ENCODE results near the gene IGFALS. TPM values are rescaled to one million over a fixed set of nuclear protein-coding genes. Genes with fewer than 3 reads are reported as not detected.
A peak's percentile ranks its signal among the peaks of the same experiment; 100 is the strongest.

Gene IGFALS
- total RNA-seq, 2 donors from 2014 or later: 0.12 TPM; not detected in 1

GRCh38 chr16:1789643-1790045 is 3.9 kb downstream of the IGFALS start:
- H3K36me3 Mint-ChIP-seq: no peaks in the 10 kb centered on the region
- DNase-seq (ENCODE audit: low spot score): peak; percentile 28
- no peaks in the 10 kb centered on the region for H3K27me3 Mint-ChIP-seq
- no peak overlapping the region for H3K4me3 Mint-ChIP-seq
- H3K9me3 Mint-ChIP-seq: no peaks in the 10 kb centered on the region
- H3K27ac Mint-ChIP-seq: no peak overlapping the region
- no peak for ATAC-seq
- H3K4me1 Mint-ChIP-seq (ENCODE audit: low read depth in 2 of 2): peaks cover 0 to 10% of the 10 kb centered on the region in 2 donors

DNA sequence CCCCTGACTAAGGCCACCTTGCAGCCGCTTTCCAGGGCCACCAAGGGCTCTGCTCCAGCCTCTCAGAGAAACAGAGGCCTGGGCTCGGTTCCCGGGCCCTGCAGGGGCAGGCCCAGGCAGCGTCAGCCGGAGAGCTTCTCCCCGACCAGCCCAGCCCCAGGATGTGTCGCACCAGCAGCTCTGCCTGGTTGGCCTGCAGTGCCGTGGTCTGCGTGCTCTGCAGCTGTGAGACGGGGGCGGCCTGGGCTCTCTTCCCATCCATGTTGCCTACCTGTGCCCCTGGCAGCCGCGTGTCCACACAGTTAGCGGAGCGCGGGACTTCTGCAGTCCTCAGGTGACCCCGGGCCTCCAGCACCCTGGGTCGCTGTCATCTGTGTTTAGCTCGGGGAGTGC is 4.8 kb downstream of the IGFALS start:
- Mint-ChIP-seq H3K27ac (no peak overlapping the region), H3K9me3 (no peaks in the 10 kb centered on the region)

GRCh38 chr16:1788095-1788707 is 5.3 kb downstream of the IGFALS start:
- no peak overlapping the region for H3K4me3 Mint-ChIP-seq
- no peak for DNase-seq (ENCODE audit: low spot score)
- H3K4me1 Mint-ChIP-seq (ENCODE audit: low read depth in 2 of 2): peaks cover 2 to 10% of the 10 kb centered on the region in 2 donors
- no peaks in the 10 kb centered on the region for H3K36me3 Mint-ChIP-seq
- no peaks in the 10 kb centered on the region for H3K9me3 Mint-ChIP-seq
- ATAC-seq: no peak
- no peak overlapping the region for H3K27ac Mint-ChIP-seq
- H3K27me3 Mint-ChIP-seq: no peaks in the 10 kb centered on the region

More for the DNA sequence above, 4.8 kb downstream of the IGFALS start:
- Mint-ChIP-seq H3K4me3 (no peak overlapping the region), H3K4me1 (ENCODE audit: low read depth in 2 of 2) (peaks cover 0 to 10% of the 10 kb centered on the region in 2 donors), H3K36me3 (no peaks in the 10 kb centered on the region), H3K27me3 (no peaks in the 10 kb centered on the region)
- no peak for DNase-seq (ENCODE audit: low spot score)
- no peak for ATAC-seq

DNA sequence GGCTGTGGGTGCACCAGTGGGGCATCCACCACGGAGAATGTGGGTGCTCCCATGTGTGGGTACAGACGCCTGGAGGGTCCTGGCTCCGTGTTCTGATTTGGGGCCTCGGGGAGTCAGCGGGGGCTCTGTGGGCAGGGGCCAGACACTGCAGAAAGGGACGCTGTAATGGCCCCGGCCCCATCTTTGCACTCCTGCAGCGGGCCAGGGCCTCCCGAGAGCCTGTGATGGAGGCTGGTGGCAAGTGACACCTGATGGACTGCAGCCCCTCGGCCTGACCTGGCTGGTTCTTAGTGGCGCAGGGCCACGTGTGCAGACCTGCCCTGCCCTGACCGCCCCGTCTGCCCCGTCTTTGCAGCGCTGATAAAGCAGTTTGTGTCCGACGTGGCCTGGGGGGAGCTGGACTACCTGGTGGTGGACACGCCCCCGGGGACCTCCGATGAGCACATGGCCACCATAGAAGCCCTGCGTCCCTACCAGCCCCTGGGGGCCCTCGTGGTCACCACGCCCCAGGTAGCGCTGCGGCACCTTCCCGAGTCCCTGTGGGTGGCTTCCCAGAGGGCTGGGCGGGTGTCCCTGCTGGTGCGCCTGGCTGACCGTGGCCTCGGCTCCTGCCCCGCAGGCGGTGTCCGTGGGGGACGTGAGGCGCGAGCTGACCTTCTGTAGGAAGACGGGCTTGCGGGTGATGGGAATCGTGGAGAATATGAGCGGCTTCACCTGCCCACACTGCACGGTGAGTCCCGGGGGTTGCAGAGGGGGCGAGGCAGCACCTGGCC is 6.0 kb downstream of the IGFALS start:
- no peak for DNase-seq (ENCODE audit: low spot score)
- ATAC-seq: no peak
- no peak overlapping the region for H3K4me3 Mint-ChIP-seq
- H3K27ac Mint-ChIP-seq: no peak overlapping the region
- no peaks in the 10 kb centered on the region for H3K36me3 Mint-ChIP-seq
- no peaks in the 10 kb centered on the region for H3K27me3 Mint-ChIP-seq
- no peaks in the 10 kb centered on the region for H3K9me3 Mint-ChIP-seq
- H3K4me1 Mint-ChIP-seq (ENCODE audit: low read depth in 2 of 2): peaks cover 4 to 10% of the 10 kb centered on the region in 2 donors

DNA sequence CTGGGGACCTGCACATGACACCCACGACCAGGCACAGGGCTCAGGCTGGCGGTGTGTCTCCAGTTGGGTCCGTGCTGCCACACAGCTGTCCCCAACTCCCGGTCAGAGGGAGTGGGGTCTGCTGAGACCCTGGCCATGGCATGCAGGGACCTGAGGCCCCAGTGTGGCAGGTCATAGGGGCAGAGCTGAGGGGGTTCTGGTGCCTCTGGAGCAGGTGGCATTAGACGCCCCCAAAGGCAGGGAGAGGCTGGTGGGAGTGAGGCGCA is 6.5 kb downstream of the IGFALS start:
- Mint-ChIP-seq H3K4me1 (ENCODE audit: low read depth in 2 of 2) (peaks cover 4 to 10% of the 10 kb centered on the region in 2 donors), H3K27ac (no peak overlapping the region), H3K36me3 (no peaks in the 10 kb centered on the region), H3K4me3 (no peak overlapping the region), H3K27me3 (no peaks in the 10 kb centered on the region), H3K9me3 (no peaks in the 10 kb centered on the region)
- ATAC-seq (no peak), DNase-seq (ENCODE audit: low spot score) (no peak)

DNA sequence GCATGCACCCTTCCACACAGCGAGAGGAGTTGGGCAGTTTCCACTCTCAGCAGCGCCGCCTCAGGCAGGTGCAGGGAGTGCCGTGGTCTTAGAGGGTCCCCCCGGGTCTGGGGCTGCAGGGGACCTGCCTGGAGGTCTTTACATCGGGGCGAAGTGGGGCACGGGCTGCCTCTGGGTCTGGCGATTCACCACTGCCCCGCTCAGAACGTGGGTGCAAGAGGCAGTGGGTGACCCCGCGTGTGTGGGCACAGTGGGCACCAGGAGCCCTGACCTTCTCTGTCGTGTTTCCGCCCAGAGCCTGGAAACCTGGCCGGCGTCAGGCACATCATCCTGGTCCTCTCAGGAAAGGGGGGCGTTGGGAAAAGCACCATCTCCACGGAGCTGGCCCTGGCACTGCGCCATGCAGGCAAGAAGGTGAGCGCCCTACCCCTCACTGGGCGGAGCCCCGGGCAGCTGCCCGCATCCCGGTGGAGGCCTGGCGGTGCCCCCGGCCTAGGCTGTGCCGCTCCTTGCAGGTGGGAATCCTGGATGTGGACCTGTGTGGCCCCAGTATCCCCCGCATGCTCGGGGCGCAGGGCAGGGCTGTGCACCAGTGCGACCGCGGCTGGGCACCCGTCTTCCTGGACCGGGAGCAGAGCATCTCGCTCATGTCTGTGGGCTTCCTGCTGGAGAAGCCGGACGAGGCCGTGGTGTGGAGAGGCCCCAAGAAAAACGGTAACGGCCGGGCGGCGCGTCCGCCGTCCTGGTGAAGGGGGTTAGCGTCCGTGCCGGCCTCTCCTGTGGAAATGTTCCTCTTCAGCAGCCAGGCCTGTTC is 7.1 kb downstream of the IGFALS start:
- H3K4me1 Mint-ChIP-seq (ENCODE audit: low read depth in 2 of 2): peaks cover 9 to 14% of the 10 kb centered on the region in 2 donors
- H3K36me3 Mint-ChIP-seq: no peaks in the 10 kb centered on the region
- H3K27ac Mint-ChIP-seq: no peak overlapping the region
- peak; percentile 55 for DNase-seq (ENCODE audit: low spot score)
- H3K4me3 Mint-ChIP-seq: no peak overlapping the region
- no peaks in the 10 kb centered on the region for H3K9me3 Mint-ChIP-seq
- ATAC-seq: no peak
- H3K27me3 Mint-ChIP-seq: no peaks in the 10 kb centered on the region

DNA sequence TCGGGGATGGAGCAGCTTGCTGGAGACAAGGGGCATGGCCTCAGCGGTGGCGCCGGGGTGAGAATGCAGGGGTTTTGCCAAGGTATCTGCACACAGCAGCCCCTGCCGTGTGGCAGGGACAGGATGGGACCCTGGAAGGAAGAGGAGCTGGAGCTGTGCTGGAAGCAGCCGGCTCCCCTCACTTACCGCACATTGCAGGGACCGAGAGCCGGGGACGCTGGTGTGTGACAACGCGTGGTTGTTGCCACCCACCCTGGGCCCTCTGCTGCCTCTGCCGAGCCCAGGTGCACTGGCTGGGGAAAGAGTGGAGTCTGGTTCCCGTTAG is 7.7 kb downstream of the IGFALS start:
- Mint-ChIP-seq H3K27ac (no peak overlapping the region), H3K36me3 (no peaks in the 10 kb centered on the region), H3K4me1 (ENCODE audit: low read depth in 2 of 2) (peaks cover 14 to 16% of the 10 kb centered on the region in 2 donors), H3K9me3 (no peaks in the 10 kb centered on the region), H3K4me3 (no peak overlapping the region), H3K27me3 (no peaks in the 10 kb centered on the region)
- ATAC-seq (no peak), DNase-seq (ENCODE audit: low spot score) (no peak)

DNA sequence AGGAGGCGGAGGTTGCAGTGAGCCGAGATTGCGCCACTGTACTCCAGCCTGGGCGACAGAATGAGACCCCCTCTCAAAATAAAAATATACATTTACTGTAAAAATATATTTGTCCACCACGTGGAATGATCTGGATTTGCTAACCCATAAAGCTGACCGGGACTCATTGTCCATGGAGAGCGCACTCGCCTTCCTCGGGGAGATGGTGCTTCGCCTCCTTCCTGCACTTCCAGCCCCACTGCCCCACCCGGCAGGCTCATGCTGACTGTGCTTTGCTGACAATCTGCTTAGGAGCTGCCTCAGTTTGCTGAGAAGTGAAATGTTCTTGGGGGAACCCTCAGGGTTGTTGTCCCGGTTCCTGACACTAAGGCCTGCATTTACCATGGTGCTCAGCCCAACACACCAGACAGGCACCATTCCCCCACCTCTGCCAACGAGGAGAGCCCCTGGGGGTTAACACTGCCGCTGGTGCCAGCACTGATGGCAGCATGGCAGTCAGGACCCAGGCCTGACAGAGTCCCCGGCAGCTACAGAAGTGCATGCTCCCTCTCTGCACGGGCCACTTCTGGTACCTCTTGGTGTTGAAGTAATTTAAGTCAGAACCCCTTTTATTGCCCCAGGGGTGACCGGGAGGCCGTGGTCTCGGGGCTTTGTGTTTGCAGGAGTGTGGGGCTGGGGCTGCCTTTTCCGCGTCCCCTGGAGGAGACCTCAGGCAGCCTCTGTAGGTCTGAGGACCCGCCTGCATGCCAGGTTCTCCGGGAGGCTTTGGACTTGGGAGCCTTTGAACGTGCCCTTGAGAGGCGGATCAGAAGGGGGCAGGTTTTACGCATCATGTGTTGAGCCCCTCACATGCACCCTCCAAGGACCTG is 8.3 kb downstream of the IGFALS start:
- no peak for DNase-seq (ENCODE audit: low spot score)
- ATAC-seq: no peak
- H3K27ac Mint-ChIP-seq: no peak overlapping the region
- no peaks in the 10 kb centered on the region for H3K36me3 Mint-ChIP-seq
- peaks cover 14 to 16% of the 10 kb centered on the region in 2 donors for H3K4me1 Mint-ChIP-seq (ENCODE audit: low read depth in 2 of 2)
- no peaks in the 10 kb centered on the region for H3K9me3 Mint-ChIP-seq
- no peaks in the 10 kb centered on the region for H3K27me3 Mint-ChIP-seq
- peak overlapping the region; percentile 47 for H3K4me3 Mint-ChIP-seq

- H3K36me3 Mint-ChIP-seq: no peaks in the 10 kb centered on the region
- no peaks in the 10 kb centered on the region for H3K9me3 Mint-ChIP-seq
- H3K4me3 Mint-ChIP-seq: peak within 1 kb of the TSS; percentile 94
- peaks cover 14 to 15% of the 10 kb centered on the region in 2 donors for H3K4me1 Mint-ChIP-seq (ENCODE audit: low read depth in 2 of 2)
- ATAC-seq: peak; percentile 94 to 95
- H3K27ac Mint-ChIP-seq: peak within 1 kb of the TSS; percentile 62 to 69
- no peaks in the 10 kb centered on the region for H3K27me3 Mint-ChIP-seq
- DNase-seq (ENCODE audit: low spot score): peak; percentile 100
Measured at GRCh38 chr16:1782408-1783264, 10.9 kb downstream of the IGFALS start, which contains the start of the genes NUBP2 and SPSB3. NUBP2 (plus strand) TSS chr16:1782960; CDS start chr16:1783021, 61 bp downstream. SPSB3 (minus strand) TSS chr16:1782571; CDS start chr16:1781483, 1,088 bp downstream.

DNA sequence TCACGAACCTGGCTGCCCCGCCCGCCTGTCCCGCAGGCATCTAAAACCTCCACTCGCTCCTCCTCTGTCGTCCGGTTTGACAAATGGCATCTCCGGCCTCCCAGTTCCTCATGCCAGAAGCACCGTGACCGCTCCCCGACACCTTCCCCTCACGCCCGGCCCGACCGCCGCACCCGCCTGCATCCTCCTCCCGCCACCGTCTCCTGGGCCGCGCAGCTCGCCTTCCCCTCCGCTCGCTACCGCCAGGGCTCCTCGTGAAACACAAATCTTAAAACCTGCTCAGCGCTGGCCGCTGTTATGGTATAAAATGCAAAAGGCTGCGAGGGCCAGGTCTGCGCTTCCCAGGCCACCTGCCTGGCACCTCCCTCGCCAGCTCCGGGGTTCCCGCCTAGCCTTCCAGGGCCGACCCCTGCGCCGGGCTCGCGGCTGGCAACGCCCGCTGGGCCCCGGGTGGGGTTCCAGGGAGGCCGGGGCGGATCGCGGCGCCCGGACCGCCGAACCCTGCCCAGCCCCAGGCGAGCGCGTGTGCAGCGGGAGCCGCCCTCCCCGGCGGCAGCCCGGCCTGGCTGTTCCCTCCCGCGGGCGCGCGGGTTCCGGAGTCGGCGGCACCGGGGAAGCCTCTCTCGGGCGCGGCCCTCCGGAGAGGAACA is 11.6 kb downstream of the IGFALS start:
- H3K36me3 Mint-ChIP-seq: no peaks in the 10 kb centered on the region
- H3K9me3 Mint-ChIP-seq: no peaks in the 10 kb centered on the region
- H3K27ac Mint-ChIP-seq: peak overlapping the region; percentile 37 to 61
- peak overlapping the region; percentile 94 for H3K4me3 Mint-ChIP-seq
- H3K27me3 Mint-ChIP-seq: no peaks in the 10 kb centered on the region
- peaks cover 14 to 15% of the 10 kb centered on the region in 2 donors for H3K4me1 Mint-ChIP-seq (ENCODE audit: low read depth in 2 of 2)
- DNase-seq (ENCODE audit: low spot score): no peak
- ATAC-seq: peak in 1 of 2 donors; percentile 18

- peaks cover 14 to 15% of the 10 kb centered on the region in 2 donors for H3K4me1 Mint-ChIP-seq (ENCODE audit: low read depth in 2 of 2)
- peak overlapping the region; percentile 81 for H3K4me3 Mint-ChIP-seq
- DNase-seq (ENCODE audit: low spot score) (no peak), ATAC-seq (no peak)
- no peaks in the 10 kb centered on the region for H3K36me3 Mint-ChIP-seq
- peak overlapping the region; percentile 37 to 61 for H3K27ac Mint-ChIP-seq
- no peaks in the 10 kb centered on the region for H3K27me3 Mint-ChIP-seq
- H3K9me3 Mint-ChIP-seq: no peaks in the 10 kb centered on the region
Measured at GRCh38 chr16:1781254-1781653, 12.3 kb downstream of the IGFALS start.

DNA sequence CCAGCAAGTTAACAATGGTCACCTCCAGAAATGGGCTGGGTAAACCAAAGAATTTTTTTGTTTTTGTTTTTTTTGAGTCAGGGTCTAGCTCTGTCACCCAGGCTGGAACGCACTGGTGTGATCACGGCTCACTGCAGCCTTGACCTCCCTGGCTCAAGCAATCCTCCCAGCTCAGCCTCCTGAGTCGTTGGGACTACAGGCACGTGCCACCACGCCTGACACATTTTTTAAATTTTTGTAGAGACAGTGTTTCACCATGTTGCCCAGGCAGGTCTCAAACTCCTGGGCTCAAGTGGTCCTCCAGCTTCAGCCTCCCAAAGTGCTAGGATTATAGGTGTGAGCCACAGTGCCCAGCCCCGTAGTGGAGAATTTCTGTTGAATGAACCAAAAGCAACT is 12.8 kb downstream of the IGFALS start:
- Mint-ChIP-seq H3K4me3 (no peak overlapping the region), H3K27me3 (no peaks in the 10 kb centered on the region), H3K4me1 (ENCODE audit: low read depth in 2 of 2) (peaks cover 14 to 15% of the 10 kb centered on the region in 2 donors), H3K36me3 (no peaks in the 10 kb centered on the region), H3K27ac (no peak overlapping the region), H3K9me3 (no peaks in the 10 kb centered on the region)
- ATAC-seq (no peak), DNase-seq (ENCODE audit: low spot score) (no peak)
